ENCODE measurements around the gene COG5. TPM values are rescaled to one million over a fixed set of nuclear protein-coding genes. Genes with fewer than 3 reads are reported as not detected.

The COG5 gene
- total and polyA plus RNA-seq, 5 donors = 18.5 to 59.2 (median 42.2) TPM

GRCh38 chr7:107390916-107391315 is 172.8 kb downstream of the COG5 start:
- WGBS = 62% methylated on average over 8 of the region's 8 CpGs

GRCh38 chr7:107388604-107389003 is 175.1 kb downstream of the COG5 start:
- no peaks in the 10 kb centered on the region for H3K9me3 ChIP-seq (ENCODE audit: control insufficient read depth, low read length)
- ATAC-seq (no peak), DNase-seq (no peak)
- peaks cover 2% of the 10 kb centered on the region for H3K4me1 ChIP-seq (ENCODE audit: control insufficient read depth, insufficient read depth, low read length)
- no peak overlapping the region for H3K4me3 ChIP-seq (ENCODE audit: low read length)
- H3K27me3 ChIP-seq (ENCODE audit: control insufficient read depth, insufficient read depth) = no peaks in the 10 kb centered on the region
- intact Hi-C loops (cut with DNase I) = no loop called here
- no peak overlapping the region for H3K27ac ChIP-seq (ENCODE audit: low read length)
- WGBS = 96% methylated on average over 8 of the region's 8 CpGs

More at GRCh38 chr7:107390916-107391315, 172.8 kb downstream of the COG5 start:
- H3K27ac ChIP-seq (ENCODE audit: low read length) = no peak overlapping the region
- H3K4me3 ChIP-seq (ENCODE audit: low read length) = no peak overlapping the region
- peaks cover 2% of the 10 kb centered on the region for H3K4me1 ChIP-seq (ENCODE audit: control insufficient read depth, insufficient read depth, low read length)
- H3K27me3 ChIP-seq (ENCODE audit: control insufficient read depth, insufficient read depth) = no peaks in the 10 kb centered on the region
- no peak for ATAC-seq
- no peak for DNase-seq
- no peaks in the 10 kb centered on the region for H3K9me3 ChIP-seq (ENCODE audit: control insufficient read depth, low read length)
- intact Hi-C loops (cut with DNase I) = no loop called here

DNA sequence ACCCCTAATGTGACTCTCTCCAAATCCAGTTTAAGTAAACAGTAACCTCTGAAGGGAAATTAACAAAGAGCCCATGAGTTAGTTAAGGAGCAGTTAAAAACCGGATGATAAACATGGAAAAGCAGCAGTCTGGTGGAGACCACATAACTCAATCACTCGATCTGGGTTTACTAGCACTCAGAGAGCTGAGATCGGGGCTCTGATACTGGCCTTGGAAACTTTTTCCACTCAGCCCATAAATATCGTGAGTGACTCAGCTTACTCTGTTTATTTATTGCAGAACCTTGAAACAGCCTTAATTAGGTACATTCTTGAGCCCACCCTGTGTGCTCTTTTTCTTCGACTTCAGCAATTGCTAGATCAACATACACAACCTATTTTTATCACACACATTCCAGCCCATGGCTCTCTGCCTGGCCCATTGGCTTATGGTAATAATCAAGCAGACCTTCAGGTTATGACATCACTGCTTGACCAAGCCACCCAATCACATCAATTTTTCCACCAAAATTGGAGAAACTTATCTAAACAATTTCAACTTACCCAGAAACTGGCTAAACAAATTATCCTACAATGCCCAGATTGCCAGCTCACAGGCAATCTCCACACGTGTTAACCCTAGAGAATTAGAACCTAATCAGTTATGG is 176.0 kb downstream of the COG5 start:
- Histone ChIP-seq H3K27ac (ENCODE audit: low read length) (no peak overlapping the region), H3K27me3 (ENCODE audit: control insufficient read depth, insufficient read depth) (no peaks in the 10 kb centered on the region), H3K4me3 (ENCODE audit: low read length) (no peak overlapping the region), H3K4me1 (ENCODE audit: control insufficient read depth, insufficient read depth, low read length) (peaks cover 2% of the 10 kb centered on the region), H3K9me3 (ENCODE audit: control insufficient read depth, low read length) (no peaks in the 10 kb centered on the region)
- WGBS = 69% methylated on average over 6 of the region's 6 CpGs
- peak in 1 of 3 donors; percentile 22 for DNase-seq
- intact Hi-C loops (cut with DNase I) = no loop called here
- ATAC-seq = peak in 1 of 2 donors; percentile 52

DNA sequence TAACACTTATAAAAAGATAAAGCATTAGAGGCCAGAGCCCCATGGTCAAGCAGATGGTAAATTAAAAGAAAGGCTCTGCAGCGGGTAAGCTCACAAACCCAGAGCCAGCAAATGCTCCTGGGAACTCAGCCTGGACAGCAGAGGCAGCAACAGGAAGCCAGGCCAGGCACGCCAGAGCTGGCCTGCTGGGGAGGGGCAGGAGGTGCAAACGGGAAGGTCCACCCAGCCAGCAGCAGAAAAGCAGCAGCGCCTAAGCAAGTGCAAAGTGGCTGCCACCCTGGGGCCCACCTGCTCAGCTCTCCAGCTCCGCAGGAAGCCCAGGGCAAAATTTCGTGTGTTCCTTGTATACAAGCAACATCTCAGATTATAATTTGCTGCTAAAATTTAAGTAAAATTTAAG is 176.6 kb downstream of the COG5 start:
- Histone ChIP-seq H3K27me3 (ENCODE audit: control insufficient read depth, insufficient read depth) (no peaks in the 10 kb centered on the region), H3K9me3 (ENCODE audit: control insufficient read depth, low read length) (no peaks in the 10 kb centered on the region), H3K4me1 (ENCODE audit: control insufficient read depth, insufficient read depth, low read length) (peaks cover 2% of the 10 kb centered on the region), H3K4me3 (ENCODE audit: low read length) (no peak overlapping the region), H3K27ac (ENCODE audit: low read length) (no peak overlapping the region)
- ATAC-seq (peak; percentile 92 to 96), DNase-seq (peak; percentile 65 to 85 (median 82))
- WGBS = 39% methylated on average over 6 of the region's 6 CpGs
- intact Hi-C loops (cut with DNase I) = no loop called here

- Histone ChIP-seq H3K4me3 (ENCODE audit: low read length) (no peak overlapping the region), H3K9me3 (ENCODE audit: control insufficient read depth, low read length) (no peaks in the 10 kb centered on the region), H3K27ac (ENCODE audit: low read length) (no peak overlapping the region), H3K27me3 (ENCODE audit: control insufficient read depth, insufficient read depth) (no peaks in the 10 kb centered on the region), H3K4me1 (ENCODE audit: control insufficient read depth, insufficient read depth, low read length) (peaks cover 2% of the 10 kb centered on the region)
- WGBS = 71% methylated on average over 4 of the region's 4 CpGs
- intact Hi-C loops (cut with DNase I) = no loop called here
- no peak for ATAC-seq
- DNase-seq = no peak
Measured at GRCh38 chr7:107386548-107387102, 177.1 kb downstream of the COG5 start.

- H3K27ac ChIP-seq (ENCODE audit: low read length) = no peak overlapping the region
- no peaks in the 10 kb centered on the region for H3K27me3 ChIP-seq (ENCODE audit: control insufficient read depth, insufficient read depth)
- no peaks in the 10 kb centered on the region for H3K9me3 ChIP-seq (ENCODE audit: control insufficient read depth, low read length)
- no peak overlapping the region for H3K4me3 ChIP-seq (ENCODE audit: low read length)
- peaks cover 2% of the 10 kb centered on the region for H3K4me1 ChIP-seq (ENCODE audit: control insufficient read depth, insufficient read depth, low read length)
- 92% methylated on average over 5 of the region's 5 CpGs for WGBS
- intact Hi-C loops (cut with DNase I) = no loop called here
- ATAC-seq (no peak), DNase-seq (no peak)
Measured at GRCh38 chr7:107384025-107384424, 179.7 kb downstream of the COG5 start.

- WGBS = 99% methylated on average over 4 of the region's 4 CpGs
- Histone ChIP-seq H3K4me1 (ENCODE audit: control insufficient read depth, insufficient read depth, low read length) (peaks cover 2% of the 10 kb centered on the region), H3K9me3 (ENCODE audit: control insufficient read depth, low read length) (no peaks in the 10 kb centered on the region), H3K27ac (ENCODE audit: low read length) (no peak overlapping the region), H3K27me3 (ENCODE audit: control insufficient read depth, insufficient read depth) (no peaks in the 10 kb centered on the region), H3K4me3 (ENCODE audit: low read length) (no peak overlapping the region)
- intact Hi-C loops (cut with DNase I) = no loop called here
- ATAC-seq (no peak), DNase-seq (no peak)
Measured at GRCh38 chr7:107383203-107383602, 180.5 kb downstream of the COG5 start.

DNA sequence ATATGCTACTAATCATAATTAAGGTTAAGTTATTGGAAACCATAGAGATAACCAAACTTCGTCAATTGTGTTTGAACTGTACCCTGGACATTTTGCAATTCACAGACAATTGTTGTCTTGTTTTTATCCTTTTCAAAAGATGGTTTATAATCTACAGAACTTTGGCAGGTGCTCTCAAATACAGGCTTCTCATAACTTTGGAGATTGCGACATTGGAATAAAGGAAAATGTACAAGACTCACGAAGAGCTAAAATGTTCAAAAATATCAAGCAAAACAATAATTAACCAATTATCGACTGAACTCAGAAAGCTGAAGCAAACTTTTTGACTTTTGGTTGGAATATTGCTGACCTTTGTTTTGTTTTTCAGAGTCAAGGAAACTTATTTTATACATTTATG is 182.3 kb downstream of the COG5 start:
- intact Hi-C loops (cut with DNase I) = no loop called here

GRCh38 chr7:107373354-107373753 is 190.4 kb downstream of the COG5 start:
- intact Hi-C loops (cut with DNase I) = no loop called here
- 90% methylated on average over 4 of the region's 4 CpGs for WGBS
- Histone ChIP-seq H3K27ac (ENCODE audit: low read length) (no peak overlapping the region), H3K27me3 (ENCODE audit: control insufficient read depth, insufficient read depth) (no peaks in the 10 kb centered on the region), H3K4me1 (ENCODE audit: control insufficient read depth, insufficient read depth, low read length) (no peaks in the 10 kb centered on the region), H3K9me3 (ENCODE audit: control insufficient read depth, low read length) (no peaks in the 10 kb centered on the region), H3K4me3 (ENCODE audit: low read length) (no peak overlapping the region)
- DNase-seq (no peak), ATAC-seq (no peak)

More for the DNA sequence above, 182.3 kb downstream of the COG5 start:
- no peaks in the 10 kb centered on the region for H3K4me1 ChIP-seq (ENCODE audit: control insufficient read depth, insufficient read depth, low read length)
- H3K27ac ChIP-seq (ENCODE audit: low read length) = no peak overlapping the region
- DNase-seq = no peak
- H3K9me3 ChIP-seq (ENCODE audit: control insufficient read depth, low read length) = no peaks in the 10 kb centered on the region
- H3K4me3 ChIP-seq (ENCODE audit: low read length) = no peak overlapping the region
- 80% methylated on average over 4 of the region's 4 CpGs for WGBS
- no peak for ATAC-seq
- H3K27me3 ChIP-seq (ENCODE audit: control insufficient read depth, insufficient read depth) = no peaks in the 10 kb centered on the region

DNA sequence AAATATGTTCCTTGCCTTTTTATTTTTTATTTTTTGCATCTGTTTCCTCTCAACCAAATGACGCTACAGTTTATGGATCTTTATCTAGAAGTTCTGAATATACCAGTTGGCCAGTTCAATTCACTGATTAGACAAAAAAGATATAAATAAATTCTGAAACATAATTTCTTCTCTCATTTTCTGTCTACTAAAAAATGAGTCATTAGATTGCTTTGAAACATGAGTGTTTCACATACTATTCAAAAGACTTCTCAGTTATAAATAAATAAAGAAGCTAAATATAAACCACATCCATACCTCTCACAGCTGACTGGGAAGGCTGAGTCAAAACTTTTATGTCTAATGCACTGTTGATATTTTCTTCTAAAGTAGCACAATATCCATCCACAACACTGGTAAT is 191.4 kb downstream of the COG5 start:
- DNase-seq (no peak), ATAC-seq (no peak)
- WGBS = 49% methylated on average over 1 of the region's 1 CpG
- intact Hi-C loops (cut with DNase I) = no loop called here
- Histone ChIP-seq H3K4me1 (ENCODE audit: control insufficient read depth, insufficient read depth, low read length) (no peaks in the 10 kb centered on the region), H3K4me3 (ENCODE audit: low read length) (no peak overlapping the region), H3K27me3 (ENCODE audit: control insufficient read depth, insufficient read depth) (no peaks in the 10 kb centered on the region), H3K27ac (ENCODE audit: low read length) (no peak overlapping the region), H3K9me3 (ENCODE audit: control insufficient read depth, low read length) (no peaks in the 10 kb centered on the region)

GRCh38 chr7:107370816-107371215 is 192.9 kb downstream of the COG5 start:
- 63% methylated on average over 1 of the region's 1 CpG for WGBS
- Histone ChIP-seq H3K4me3 (ENCODE audit: low read length) (no peak overlapping the region), H3K27me3 (ENCODE audit: control insufficient read depth, insufficient read depth) (no peaks in the 10 kb centered on the region), H3K9me3 (ENCODE audit: control insufficient read depth, low read length) (no peaks in the 10 kb centered on the region), H3K4me1 (ENCODE audit: control insufficient read depth, insufficient read depth, low read length) (no peaks in the 10 kb centered on the region), H3K27ac (ENCODE audit: low read length) (no peak overlapping the region)
- no peak for ATAC-seq
- intact Hi-C loops (cut with DNase I) = no loop called here
- DNase-seq = no peak
